Activated T-cell treated with anti-CD3 and anti-CD28 coated beads, Interleukin-2, amount 50 U/mL, for 24 hours (primary cell): ENCODE results near the gene CNTNAP2.

ENCODE experiments used
- DNase-seq: peaks from one replicate; pipeline ENCODE4 v3.0.0-alpha.2; 2020
- H3K27ac Mint-ChIP-seq: 2 replicates; pipeline ENCODE4 v1.8.0; 2020; ENCODE audit warnings: mild to moderate bottlenecking, mixed read lengths
- H3K27me3 Mint-ChIP-seq: 2 replicates; pipeline ENCODE4 v1.8.0; 2020; ENCODE audit warnings: mixed read lengths
- H3K36me3 Mint-ChIP-seq: 2 replicates; pipeline ENCODE4 v1.8.0; 2020; ENCODE audit warnings: low read depth, mixed read lengths
- H3K4me1 Mint-ChIP-seq: 2 replicates; pipeline ENCODE4 v1.8.0; 2020; ENCODE audit warnings: low read depth, mixed read lengths
- H3K4me3 Mint-ChIP-seq: 2 replicates; pipeline ENCODE4 v1.8.0; 2020; ENCODE audit warnings: mild to moderate bottlenecking, moderate library complexity, mixed read lengths
- H3K9me3 Mint-ChIP-seq: 2 replicates; pipeline ENCODE4 v1.8.0; 2020; ENCODE audit warnings: mixed read lengths

CNTNAP2 gene

GRCh38 chr7:146486519-146486918, 369.9 kb downstream of the CNTNAP2 start:
- no peak for DNase-seq
- Mint-ChIP-seq H3K27me3 (no peaks in the 10 kb centered on the region), H3K4me1 (no peaks in the 10 kb centered on the region), H3K4me3 (no peak overlapping the region), H3K9me3 (peaks cover 16% of the 10 kb centered on the region), H3K36me3 (no peaks in the 10 kb centered on the region), H3K27ac (no peak overlapping the region)

- DNase-seq, result no peak
- no peaks in the 10 kb centered on the region for H3K4me1 Mint-ChIP-seq
- peaks cover 18% of the 10 kb centered on the region for H3K9me3 Mint-ChIP-seq
- no peaks in the 10 kb centered on the region for H3K36me3 Mint-ChIP-seq
- no peak overlapping the region for H3K27ac Mint-ChIP-seq
- H3K27me3 Mint-ChIP-seq, result no peaks in the 10 kb centered on the region
- H3K4me3 Mint-ChIP-seq, result no peak overlapping the region
These were observed 375.4 kb downstream of the CNTNAP2 start for GRCh38 chr7:146492017-146492416.

GRCh38 chr7:146494952-146495596, 378.5 kb downstream of the CNTNAP2 start:
- no peaks in the 10 kb centered on the region for H3K27me3 Mint-ChIP-seq
- H3K9me3 Mint-ChIP-seq, result peaks cover 9% of the 10 kb centered on the region
- DNase-seq, result no peak
- H3K4me1 Mint-ChIP-seq, result no peaks in the 10 kb centered on the region
- no peak overlapping the region for H3K4me3 Mint-ChIP-seq
- H3K27ac Mint-ChIP-seq, result no peak overlapping the region
- H3K36me3 Mint-ChIP-seq, result no peaks in the 10 kb centered on the region

- no peak overlapping the region for H3K4me3 Mint-ChIP-seq
These were observed 380.1 kb downstream of the CNTNAP2 start for GRCh38 chr7:146496657-146497056.

GRCh38 chr7:146499970-146500369, 383.4 kb downstream of the CNTNAP2 start:
- peaks cover 13% of the 10 kb centered on the region for H3K9me3 Mint-ChIP-seq
- no peaks in the 10 kb centered on the region for H3K27me3 Mint-ChIP-seq
- no peaks in the 10 kb centered on the region for H3K4me1 Mint-ChIP-seq
- no peak overlapping the region for H3K27ac Mint-ChIP-seq
- H3K36me3 Mint-ChIP-seq, result no peaks in the 10 kb centered on the region
- H3K4me3 Mint-ChIP-seq, result no peak overlapping the region
- no peak for DNase-seq

More at GRCh38 chr7:146496657-146497056, 380.1 kb downstream of the CNTNAP2 start:
- H3K4me1 Mint-ChIP-seq, result no peaks in the 10 kb centered on the region
- H3K36me3 Mint-ChIP-seq, result no peaks in the 10 kb centered on the region
- no peaks in the 10 kb centered on the region for H3K27me3 Mint-ChIP-seq
- H3K9me3 Mint-ChIP-seq, result peaks cover 9% of the 10 kb centered on the region
- DNase-seq, result no peak
- no peak overlapping the region for H3K27ac Mint-ChIP-seq

GRCh38 chr7:146503844-146504243, 387.2 kb downstream of the CNTNAP2 start:
- H3K27ac Mint-ChIP-seq, result no peak overlapping the region
- H3K27me3 Mint-ChIP-seq, result no peaks in the 10 kb centered on the region
- DNase-seq, result no peak
- no peaks in the 10 kb centered on the region for H3K36me3 Mint-ChIP-seq
- no peaks in the 10 kb centered on the region for H3K4me1 Mint-ChIP-seq
- no peak overlapping the region for H3K4me3 Mint-ChIP-seq
- peaks cover 17% of the 10 kb centered on the region for H3K9me3 Mint-ChIP-seq

GRCh38 chr7:146510088-146510680, 393.6 kb downstream of the CNTNAP2 start:
- Mint-ChIP-seq H3K4me1 (no peaks in the 10 kb centered on the region), H3K27me3 (no peaks in the 10 kb centered on the region), H3K36me3 (no peaks in the 10 kb centered on the region), H3K9me3 (peaks cover 50% of the 10 kb centered on the region), H3K27ac (no peak overlapping the region), H3K4me3 (no peak overlapping the region)
- DNase-seq, result no peak

- Mint-ChIP-seq H3K36me3 (no peaks in the 10 kb centered on the region), H3K27ac (no peak overlapping the region), H3K4me3 (no peak overlapping the region), H3K9me3 (peaks cover 43% of the 10 kb centered on the region), H3K27me3 (no peaks in the 10 kb centered on the region), H3K4me1 (no peaks in the 10 kb centered on the region)
- no peak for DNase-seq
These were observed 397.7 kb downstream of the CNTNAP2 start for GRCh38 chr7:146514304-146514703.

- Mint-ChIP-seq H3K36me3 (no peaks in the 10 kb centered on the region), H3K27me3 (no peaks in the 10 kb centered on the region), H3K27ac (no peak overlapping the region), H3K4me1 (no peaks in the 10 kb centered on the region), H3K9me3 (peaks cover 12% of the 10 kb centered on the region), H3K4me3 (no peak overlapping the region)
- DNase-seq, result no peak
These were observed 412.0 kb downstream of the CNTNAP2 start for GRCh38 chr7:146528581-146528980.

GRCh38 chr7:146539836-146540235, 423.2 kb downstream of the CNTNAP2 start:
- Mint-ChIP-seq H3K27ac (no peak overlapping the region), H3K36me3 (no peaks in the 10 kb centered on the region), H3K4me1 (no peaks in the 10 kb centered on the region), H3K27me3 (no peaks in the 10 kb centered on the region), H3K9me3 (peaks cover 19% of the 10 kb centered on the region), H3K4me3 (no peak overlapping the region)
- DNase-seq, result no peak

- no peaks in the 10 kb centered on the region for H3K27me3 Mint-ChIP-seq
- DNase-seq, result no peak
- no peaks in the 10 kb centered on the region for H3K4me1 Mint-ChIP-seq
- no peak overlapping the region for H3K4me3 Mint-ChIP-seq
- no peaks in the 10 kb centered on the region for H3K36me3 Mint-ChIP-seq
- no peak overlapping the region for H3K27ac Mint-ChIP-seq
- H3K9me3 Mint-ChIP-seq, result peaks cover 25% of the 10 kb centered on the region
These were observed 425.5 kb downstream of the CNTNAP2 start for GRCh38 chr7:146542101-146542500.

- no peak for DNase-seq
- Mint-ChIP-seq H3K9me3 (peaks cover 36% of the 10 kb centered on the region), H3K27ac (no peak overlapping the region), H3K4me1 (no peaks in the 10 kb centered on the region), H3K27me3 (no peaks in the 10 kb centered on the region), H3K36me3 (no peaks in the 10 kb centered on the region), H3K4me3 (no peak overlapping the region)
These were observed 428.1 kb downstream of the CNTNAP2 start for GRCh38 chr7:146544748-146545147.

GRCh38 chr7:146548816-146549215, 432.2 kb downstream of the CNTNAP2 start:
- Mint-ChIP-seq H3K4me1 (no peaks in the 10 kb centered on the region), H3K4me3 (no peak overlapping the region), H3K27ac (no peak overlapping the region), H3K36me3 (no peaks in the 10 kb centered on the region), H3K9me3 (peaks cover 29% of the 10 kb centered on the region), H3K27me3 (no peaks in the 10 kb centered on the region)
- DNase-seq, result no peak

GRCh38 chr7:146554556-146554955, 438.0 kb downstream of the CNTNAP2 start:
- no peaks in the 10 kb centered on the region for H3K4me1 Mint-ChIP-seq
- no peak overlapping the region for H3K4me3 Mint-ChIP-seq
- H3K9me3 Mint-ChIP-seq, result peaks cover 6% of the 10 kb centered on the region
- no peak overlapping the region for H3K27ac Mint-ChIP-seq
- H3K27me3 Mint-ChIP-seq, result no peaks in the 10 kb centered on the region
- no peak for DNase-seq
- no peaks in the 10 kb centered on the region for H3K36me3 Mint-ChIP-seq

- H3K9me3 Mint-ChIP-seq, result peaks cover 2% of the 10 kb centered on the region
- no peak overlapping the region for H3K4me3 Mint-ChIP-seq
- no peaks in the 10 kb centered on the region for H3K27me3 Mint-ChIP-seq
- no peaks in the 10 kb centered on the region for H3K36me3 Mint-ChIP-seq
- H3K27ac Mint-ChIP-seq, result no peak overlapping the region
- no peak for DNase-seq
- no peaks in the 10 kb centered on the region for H3K4me1 Mint-ChIP-seq
These were observed 441.4 kb downstream of the CNTNAP2 start for GRCh38 chr7:146557971-146558469.
